Measurements from ENCODE around the gene RNF150. TPM values are rescaled to one million over a fixed set of nuclear protein-coding genes. Genes with fewer than 3 reads are reported as not detected.

RNF150 gene
- total and polyA plus RNA-seq, 4 donors, result 0.27 to 1.4 (median 0.81) TPM

GRCh38 chr4:140969296-140969695 is 164.0 kb downstream of the RNF150 start (continued):
- no peak for TF ChIP-seq CTCF (IDR thresholded peaks at IDR 0.05; ENCODE audit: low read depth, low read length, missing input control)

- no peaks in the 10 kb centered on the region for H3K9me3 ChIP-seq (ENCODE audit: control insufficient read depth in 4 of 4, low read length in 3 of 4)
- H3K4me1 ChIP-seq (ENCODE audit: control insufficient read depth in 4 of 4, insufficient read depth in 4 of 4, low read length in 3 of 4), result no peaks in the 10 kb centered on the region
Measured at GRCh38 chr4:140968371-140968770, 164.9 kb downstream of the RNF150 start.

More at GRCh38 chr4:140968371-140968770, 164.9 kb downstream of the RNF150 start:
- 59% methylated on average over 3 of the region's 3 CpGs for WGBS
- Histone ChIP-seq H3K9ac (ENCODE audit: low read depth in 1 of 2, low read length in 2 of 2) (no peak overlapping the region), H3K4me3 (ENCODE audit: low read depth in 1 of 3, low read length in 3 of 3) (no peak overlapping the region), H3K27ac (ENCODE audit: low read depth in 1 of 2, low read length in 2 of 2) (no peak overlapping the region), H3K36me3 (ENCODE audit: control insufficient read depth in 4 of 4, insufficient read depth in 3 of 4, low read depth in 1 of 4, low read length in 3 of 4) (no peaks in the 10 kb centered on the region), H3K27me3 (ENCODE audit: control insufficient read depth in 4 of 4, insufficient read depth in 4 of 4, low read length in 3 of 4) (peaks cover 0 to 2% (median 0%) of the 10 kb centered on the region in 4 donors)
- no peak for TF ChIP-seq EGR1 (IDR thresholded peaks at IDR 0.05; ENCODE audit: low read depth in 2 of 2)
- no peak for TF ChIP-seq ZBTB33 (IDR thresholded peaks at IDR 0.05)
- TF ChIP-seq FOXA1 (IDR thresholded peaks at IDR 0.05), result no peak
- no peak for TF ChIP-seq FOXA2 (IDR thresholded peaks at IDR 0.05)
- TF ChIP-seq HNF4A (conservative IDR thresholded peaks at IDR 0.05), result no peak
- TF ChIP-seq JUND (IDR thresholded peaks at IDR 0.05), result no peak
- TF ChIP-seq RAD21 (IDR thresholded peaks at IDR 0.05), result no peak
- TF ChIP-seq, protein P1, sequence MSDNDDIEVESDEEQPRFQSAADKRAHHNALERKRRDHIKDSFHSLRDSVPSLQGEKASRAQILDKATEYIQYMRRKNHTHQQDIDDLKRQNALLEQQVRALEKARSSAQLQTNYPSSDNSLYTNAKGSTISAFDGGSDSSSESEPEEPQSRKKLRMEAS (IDR thresholded peaks at IDR 0.05), result no peak
- no peak for TF ChIP-seq REST (IDR thresholded peaks at IDR 0.05)
- no peak for TF ChIP-seq TAF1 (conservative IDR thresholded peaks at IDR 0.05)
- no peak for TF ChIP-seq GABPA (IDR thresholded peaks at IDR 0.05 in 1 of 2, conservative IDR thresholded peaks at IDR 0.05 in 1 of 2)
- TF ChIP-seq SP1 (IDR thresholded peaks at IDR 0.05), result no peak
- TF ChIP-seq YY1 (IDR thresholded peaks at IDR 0.05), result no peak
- no peak for TF ChIP-seq NR2F2 (IDR thresholded peaks at IDR 0.05)
- TF ChIP-seq CTCF (IDR thresholded peaks at IDR 0.05; ENCODE audit: low read depth, low read length, missing input control), result no peak
- TF ChIP-seq, protein P2, sequence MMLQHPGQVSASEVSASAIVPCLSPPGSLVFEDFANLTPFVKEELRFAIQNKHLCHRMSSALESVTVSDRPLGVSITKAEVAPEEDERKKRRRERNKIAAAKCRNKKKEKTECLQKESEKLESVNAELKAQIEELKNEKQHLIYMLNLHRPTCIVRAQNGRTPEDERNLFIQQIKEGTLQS (IDR thresholded peaks at IDR 0.05), result no peak
- TF ChIP-seq HNF4G (IDR thresholded peaks at IDR 0.05), result no peak
- no peak for DNase-seq (ENCODE audit: low spot score)
